Sigmoid colon (tissue), 4 donors: ENCODE data around the gene POP7.

Experiments used
- CTCF ChIP-seq, 4 experiments: fragments of 450-650 bp in 3 of 4; fragments of 200-600 bp in 1 of 4; IDR thresholded peaks; one replicate each; pipeline ENCODE4 v1.5.1; 2016 to 2019; ENCODE audit warnings: antibody characterized with exemption in 4 of 4, mild to moderate bottlenecking in 3 of 4, moderate library complexity in 2 of 4
- EP300 ChIP-seq, 4 donors: sonication (generic); formaldehyde crosslinking; IDR thresholded peaks; one replicate each; pipeline ENCODE4 v1.6.1; 2017; ENCODE audit warnings: antibody characterized with exemption in 4 of 4
- POLR2A ChIP-seq, 2 donors: fragments of 450-650 bp; IDR thresholded peaks; one replicate each; pipeline ENCODE4 v1.6.1; 2016; ENCODE audit warnings: antibody characterized with exemption in 2 of 2, mild to moderate bottlenecking in 2 of 2, moderate library complexity in 2 of 2
- POLR2AphosphoS5 ChIP-seq, 4 donors: sonication (generic); formaldehyde crosslinking; IDR thresholded peaks; one replicate each; pipeline ENCODE4 v1.6.1; 2017; ENCODE audit warnings: antibody characterized with exemption in 4 of 4

- TF ChIP-seq CTCF (IDR thresholded peaks at IDR 0.05), result no peak
- TF ChIP-seq POLR2A (IDR thresholded peaks at IDR 0.05), result no peak
- TF ChIP-seq EP300 (IDR thresholded peaks at IDR 0.05), result no peak
- no peak for TF ChIP-seq POLR2AphosphoS5 (IDR thresholded peaks at IDR 0.05)
Observed at GRCh38 chr7:100665168-100665726, 40.7 kb upstream of the POP7 start.
